H1 (cell line): Measurements from ENCODE around the gene CTDP1. TPM values are rescaled to one million over a fixed set of nuclear protein-coding genes. Genes with fewer than 3 reads are reported as not detected.

Experiments used
- CTCF ChIA-PET: fragments of 300-600 bp; sonication (Branson Sonifier 250); formaldehyde crosslinking; loops from one replicate; lab custom pipeline; 2021; ENCODE audit not compliant: partially characterized antibody; lab: Charles Lee
- POLR2A ChIA-PET: fragments of 300-600 bp; sonication (Branson Sonifier 250); formaldehyde crosslinking; loops from one replicate; lab custom pipeline; 2021; ENCODE audit warnings: inconsistent platforms; ENCODE audit not compliant: partially characterized antibody; lab: Charles Lee
- DNase-seq, 2 experiments: peaks; one replicate each; pipeline versions ENCODE4 v3.0.0 to v3.0.0-alpha.2; 2010 to 2022; ENCODE audit warnings: low spot score in 2 of 2, low read depth in 1 of 2, mixed read lengths in 1 of 2
- FAIRE-seq: peaks from 2 replicates; lab custom pipeline; 2011; peaks lifted over from hg19 to GRCh38; lab: Jason Lieb, UNC
- H2AFZ ChIP-seq: 2 replicates; pipeline ENCODE4 v1.8.1; 2012; ENCODE audit warnings: low read length, inconsistent platforms
- H2AK5ac ChIP-seq: 2 replicates; pipeline ENCODE4 v1.6.1; 2013; ENCODE audit warnings: low read depth, low read length
- H2BK120ac ChIP-seq: replicated peaks from 2 replicates; pipeline ENCODE3; 2013; ENCODE audit warnings: low read depth, low read length, inconsistent platforms
- H2BK12ac ChIP-seq: 2 replicates; pipeline ENCODE4 v1.6.1; 2013; ENCODE audit warnings: low read depth, low read length
- H2BK15ac ChIP-seq: 2 replicates; pipeline ENCODE4 v1.6.1; 2013; ENCODE audit warnings: low read length
- H2BK20ac ChIP-seq: 2 replicates; pipeline ENCODE4 v1.6.1; 2013; ENCODE audit warnings: low read length
- H2BK5ac ChIP-seq: 2 replicates; pipeline ENCODE4 v1.6.1; 2013; ENCODE audit warnings: low read depth, low read length
- H3K14ac ChIP-seq: 2 replicates; pipeline ENCODE4 v1.6.1; 2013; ENCODE audit warnings: inconsistent platforms; ENCODE audit not compliant: insufficient read length
- H3K18ac ChIP-seq: 2 replicates; pipeline ENCODE4 v1.6.1; 2013; ENCODE audit warnings: low read length; ENCODE audit errors: extremely low read depth
- H3K23ac ChIP-seq: 2 replicates; pipeline ENCODE4 v1.6.1; 2013; ENCODE audit warnings: inconsistent platforms; ENCODE audit not compliant: insufficient read length
- H3K23me2 ChIP-seq: 2 replicates; pipeline ENCODE4 v1.6.1; 2013; ENCODE audit warnings: low read depth, low read length
- H3K27ac ChIP-seq: 2 replicates; pipeline ENCODE4 v1.6.1; 2011; ENCODE audit warnings: low read depth, low read length, inconsistent platforms
- H3K27me3 ChIP-seq, 4 experiments: replicated peaks in 1 of 4; 1 replicate in 1 of 4; 2 replicates in 3 of 4; pipeline versions ENCODE4 v1.6.1 to v1.8.1; 2011 to 2013; ENCODE audit warnings: low read length in 3 of 4, mild to moderate bottlenecking in 3 of 4, inconsistent platforms in 2 of 4, mixed read lengths in 2 of 4, moderate library complexity in 1 of 4; ENCODE audit not compliant: control insufficient read depth in 3 of 4, insufficient read depth in 3 of 4; ENCODE audit errors: extremely low read depth in 1 of 4
- H3K36me3 ChIP-seq, 4 experiments: 2 replicates each; pipeline versions ENCODE4 v1.6.1 to v1.8.1; 2011 to 2013; ENCODE audit warnings: mild to moderate bottlenecking in 4 of 4, low read length in 3 of 4, moderate library complexity in 2 of 4, control low read depth in 1 of 4, inconsistent platforms in 1 of 4; ENCODE audit not compliant: insufficient read depth in 4 of 4, control insufficient read depth in 2 of 4
- H3K4ac ChIP-seq: replicated peaks from 2 replicates; pipeline ENCODE3; 2013; ENCODE audit warnings: low read length, low read depth, mixed read lengths, inconsistent platforms; ENCODE audit not compliant: insufficient read length
- H3K4me1 ChIP-seq, 4 experiments: replicated peaks in 1 of 4; 1 replicate in 1 of 4; 2 replicates in 3 of 4; pipeline versions ENCODE4 v1.6.1 to v1.8.1; 2011 to 2013; ENCODE audit warnings: low read length in 3 of 4, inconsistent platforms in 2 of 4, mixed read lengths in 1 of 4; ENCODE audit not compliant: insufficient read depth in 4 of 4, control insufficient read depth in 3 of 4
- H3K4me2 ChIP-seq, 2 experiments: 2 replicates each; pipeline versions ENCODE4 v1.6.1 to v1.8.1; 2011 to 2013; ENCODE audit warnings: low read depth in 2 of 2, low read length in 2 of 2, control low read depth in 1 of 2, inconsistent platforms in 1 of 2, mild to moderate bottlenecking in 1 of 2; ENCODE audit not compliant: insufficient read depth in 1 of 2
- H3K4me3 ChIP-seq, 4 experiments: fragments of 200-600, 300-600 bp in 1 of 4; sonication (generic), shearing (Covaris generic), sonication (Bioruptor Twin) in 1 of 4; 2 replicates each; pipeline versions ENCODE4 v1.5.1 to v1.8.1; 2011 to 2016; ENCODE audit warnings: low read length in 4 of 4, low read depth in 3 of 4, control low read depth in 2 of 4, inconsistent platforms in 2 of 4, mild to moderate bottlenecking in 2 of 4, mixed read lengths in 1 of 4, moderate library complexity in 1 of 4; ENCODE audit not compliant: insufficient read depth in 2 of 4; ENCODE audit errors: extremely low read depth in 1 of 4
- H3K56ac ChIP-seq: replicated peaks from 2 replicates; pipeline ENCODE3; 2013; ENCODE audit warnings: low read depth, mild to moderate bottlenecking, mixed read lengths, low read length, inconsistent platforms; ENCODE audit not compliant: insufficient read length
- H3K79me1 ChIP-seq: 2 replicates; pipeline ENCODE4 v1.6.1; 2013; ENCODE audit warnings: low read depth, low read length, control low read depth
- H3K79me2 ChIP-seq, 2 experiments: 2 replicates each; pipeline versions ENCODE4 v1.6.1 to v1.8.1; 2012 to 2013; ENCODE audit warnings: low read length in 2 of 2, mild to moderate bottlenecking in 2 of 2, inconsistent platforms in 1 of 2; ENCODE audit not compliant: insufficient read depth in 2 of 2, control insufficient read depth in 1 of 2
- H3K9ac ChIP-seq, 4 experiments: replicated peaks in 1 of 4; 1 replicate in 1 of 4; 2 replicates in 3 of 4; pipeline versions ENCODE4 v1.6.1 to v1.8.1; 2011 to 2013; ENCODE audit warnings: low read depth in 3 of 4, low read length in 3 of 4, control low read depth in 2 of 4, mild to moderate bottlenecking in 2 of 4, moderate library complexity in 2 of 4, inconsistent platforms in 1 of 4; ENCODE audit errors: extremely low read depth in 1 of 4
- H3K9me3 ChIP-seq, 2 experiments: 2 replicates each; pipeline versions ENCODE4 v1.6.1 to v1.8.1; 2012 to 2013; ENCODE audit warnings: mild to moderate bottlenecking in 2 of 2, moderate library complexity in 2 of 2, control low read depth in 1 of 2, inconsistent platforms in 1 of 2, low read depth in 1 of 2, low read length in 1 of 2, mixed read lengths in 1 of 2; ENCODE audit not compliant: insufficient read depth in 2 of 2
- H4K20me1 ChIP-seq, 2 experiments: replicated peaks in 1 of 2; 2 replicates each; pipeline versions ENCODE3 to v1.8.1; 2011 to 2013; ENCODE audit warnings: inconsistent platforms in 2 of 2, low read length in 2 of 2, mild to moderate bottlenecking in 1 of 2; ENCODE audit not compliant: insufficient read depth in 2 of 2, control insufficient read depth in 1 of 2
- H4K5ac ChIP-seq: 2 replicates; pipeline ENCODE4 v1.6.1; 2013; ENCODE audit warnings: low read length, low read depth, mixed read lengths, inconsistent platforms; ENCODE audit not compliant: insufficient read length
- H4K8ac ChIP-seq: 2 replicates; pipeline ENCODE4 v1.8.0; 2013; ENCODE audit warnings: mild to moderate bottlenecking, moderate library complexity, low read length, inconsistent platforms; ENCODE audit not compliant: insufficient read depth; ENCODE audit errors: extremely low read depth
- H4K91ac ChIP-seq: replicated peaks from 2 replicates; pipeline ENCODE3; 2013; ENCODE audit warnings: low read length, mixed read lengths, inconsistent platforms; ENCODE audit not compliant: insufficient read length
- CBX5 ChIP-seq: fragments of 300-800, 300-1000 bp; sonication (generic); IDR thresholded peaks from 2 replicates; pipeline ENCODE4 v1.7.1; 2016; ENCODE audit warnings: antibody characterized with exemption, low read length, low read depth
- E2F6 ChIP-seq: IDR thresholded peaks from 2 replicates; pipeline ENCODE4 v1.6.1; 2012; ENCODE audit warnings: inconsistent platforms
- EP300 ChIP-seq, 2 experiments: IDR thresholded peaks; 1 replicate in 1 of 2; 2 replicates in 1 of 2; pipeline ENCODE4 v1.6.1; 2011 to 2012; ENCODE audit warnings: low read depth in 2 of 2, low read length in 2 of 2, mild to moderate bottlenecking in 2 of 2, borderline replicate concordance in 1 of 2, inconsistent platforms in 1 of 2, moderate library complexity in 1 of 2
- FOSL1 ChIP-seq: IDR thresholded peaks from 2 replicates; pipeline ENCODE4 v1.6.1; 2011; ENCODE audit warnings: mild to moderate bottlenecking, low read depth, low read length, moderate library complexity; ENCODE audit not compliant: insufficient read depth
- KDM1A ChIP-seq: fragments of 200-600, 300-600 bp; sonication (generic); IDR thresholded peaks from 2 replicates; pipeline ENCODE4 v1.7.1; 2016; ENCODE audit warnings: mild to moderate bottlenecking, low read length, borderline replicate concordance
- KDM5A ChIP-seq: fragments of 200-600 bp; IDR thresholded peaks from 2 replicates; pipeline ENCODE4 v1.7.1; 2012; ENCODE audit warnings: mild to moderate bottlenecking, low read length, inconsistent platforms, mixed read lengths
- POLR2AphosphoS5 ChIP-seq: IDR thresholded peaks from 2 replicates; pipeline ENCODE4 v1.6.1; 2011; ENCODE audit warnings: low read depth, low read length
- RAD21 ChIP-seq, 2 experiments: IDR thresholded peaks in 1 of 2; conservative IDR thresholded peaks in 1 of 2; 2 replicates each; pipeline ENCODE4 v1.6.1; 2011; ENCODE audit warnings: low read depth in 2 of 2, low read length in 2 of 2, improper control_type of control experiment in 1 of 2, inconsistent platforms in 1 of 2, mild to moderate bottlenecking in 1 of 2, moderate library complexity in 1 of 2
- RBBP5 ChIP-seq: IDR thresholded peaks from 2 replicates; pipeline ENCODE4 v1.7.1; 2012; ENCODE audit warnings: low read depth, mild to moderate bottlenecking, inconsistent platforms, low read length, moderate library complexity, borderline replicate concordance
- SIN3A ChIP-seq, 2 experiments: IDR thresholded peaks in 1 of 2; conservative IDR thresholded peaks in 1 of 2; 2 replicates each; pipeline ENCODE4 v1.6.1; 2011 to 2012; ENCODE audit warnings: low read length in 2 of 2, improper control_type of control experiment in 1 of 2, low read depth in 1 of 2, mild to moderate bottlenecking in 1 of 2
- SP1 ChIP-seq: IDR thresholded peaks from 2 replicates; pipeline ENCODE4 v1.6.1; 2011; ENCODE audit warnings: low read depth, low read length
- SP4 ChIP-seq: IDR thresholded peaks from 2 replicates; pipeline ENCODE4 v1.6.1; 2012; ENCODE audit warnings: low read length, inconsistent platforms
- TAF7 ChIP-seq: optimal IDR thresholded peaks from 2 replicates; pipeline ENCODE3; 2011; ENCODE audit warnings: low read depth, mild to moderate bottlenecking, inconsistent platforms, low read length, moderate library complexity, borderline replicate concordance
- WGBS, 2 experiments: shearing (Covaris generic) in 1 of 2; methylation state at CpG; one replicate each; pipeline versions ENCODE4 v1.1.6 to v1.1.7; 2013 to 2015; ENCODE audit warnings: low lambda C conversion rate in 2 of 2, mixed read lengths in 2 of 2, inconsistent platforms in 1 of 2, low coverage in 1 of 2, missing lambda C conversion rate in 1 of 2; ENCODE audit not compliant: insufficient replicate concordance in 2 of 2, insufficient coverage in 1 of 2, insufficient read length in 1 of 2; ENCODE audit errors: extremely low coverage in 1 of 2, missing lambda C conversion rate in 1 of 2; 5-methylcytosine and 5-hydroxymethylcytosine counted together
- polyA plus RNA-seq, 7 experiments: library from polyadenylated mRNA; depleted of rRNA in 3 of 7; stranded (reverse) in 5 of 7; unstranded in 2 of 7; fragments of >200 nt in 5 of 7; fragments of 200-250 nt in 2 of 7; gene quantifications; 1 replicate in 5 of 7; 2 replicates in 1 of 7; 4 replicates in 1 of 7; pipeline versions ENCODE4 v1.2.1 to v1.2.3, GENCODE V29; 2011 to 2013; ENCODE audit warnings: missing spikeins in 2 of 7, mixed read lengths in 2 of 7
- total RNA-seq: library from RNA; stranded (reverse); fragmentation: NEBNext Ultra II Directional; extraction: Animal tissue kit (Norgen Biotek cat#: 25700); gene quantifications from 2 replicates; pipeline ENCODE4 v1.2.1, GENCODE V29; 2021

Gene CTDP1
- total and polyA plus RNA-seq, 2 of the 8 experiments (the other 6 are each of a cell fraction or from before 2014, with no cell fraction given) = 16.6 to 37.0 TPM

GRCh38 chr18:79760881-79761280, 81.3 kb downstream of the CTDP1 start:
- Histone ChIP-seq H3K27ac (no peak overlapping the region), H4K20me1 (peaks cover 0 to 2% of the 10 kb centered on the region in 2 experiments), H3K23ac (no peak overlapping the region), H3K23me2 (peaks cover 2% of the 10 kb centered on the region; the same call in 1 of the 2 replicates), H2AK5ac (no peak overlapping the region), H3K27me3 (no peaks in the 10 kb centered on the region), H4K5ac (no peak overlapping the region), H3K14ac (no peak overlapping the region), H4K8ac (no peak overlapping the region), H3K9ac (no peak overlapping the region), H3K4ac (no peak overlapping the region), H3K9me3 (peaks cover 0 to 4% of the 10 kb centered on the region in 2 experiments; a peak in 1 of 4 replicates), H4K91ac (no peak overlapping the region), H3K36me3 (no peaks in the 10 kb centered on the region; a peak in 1 of 8 replicates), H2BK20ac (no peak overlapping the region), H3K79me2 (no peaks in the 10 kb centered on the region), H2AFZ (no peak overlapping the region), H3K4me2 (no peak overlapping the region), H2BK120ac (no peak overlapping the region), H3K79me1 (no peaks in the 10 kb centered on the region), H3K56ac (no peak overlapping the region), H3K4me3 (no peak overlapping the region), H3K18ac (no peak overlapping the region), H2BK5ac (no peak overlapping the region), H2BK12ac (no peak overlapping the region), H3K4me1 (no peaks in the 10 kb centered on the region), H2BK15ac (no peak overlapping the region)
- FAIRE-seq (no peak), DNase-seq (no peak)
- ChIA-PET POLR2A (no interaction called here), CTCF (no interaction called here)
- 100% methylated on average over 1 of the region's 1 CpG; no CpG with 5 or more reads in 1 of the 2 experiments for WGBS, 2 experiments
- no peak for TF ChIP-seq EP300 (IDR thresholded peaks at IDR 0.05; ENCODE audit: borderline replicate concordance in 1 of 2, low read depth in 2 of 2, low read length in 2 of 2)
- TF ChIP-seq SP4 = no peak
- no peak for TF ChIP-seq RAD21 (IDR thresholded peaks at IDR 0.05 in 1 of 2, conservative IDR thresholded peaks at IDR 0.05 in 1 of 2; ENCODE audit: low read depth in 2 of 2, low read length in 2 of 2)
- TF ChIP-seq FOSL1 = no peak
- TF ChIP-seq SP1 = no peak
- TF ChIP-seq SIN3A (conservative IDR thresholded peaks at IDR 0.05 in 1 of 2, IDR thresholded peaks at IDR 0.05 in 1 of 2; ENCODE audit: low read depth in 1 of 2, low read length in 2 of 2) = no peak
- TF ChIP-seq RBBP5 = no peak
- no peak for TF ChIP-seq KDM5A
- no peak for TF ChIP-seq E2F6
- TF ChIP-seq KDM1A = no peak
- no peak for TF ChIP-seq TAF7
- TF ChIP-seq POLR2AphosphoS5 = no peak
- no peak for TF ChIP-seq CBX5
